Activated B cell treated with CpG ODN at 0.5 μM for 24 hours (primary cell): Measurements from ENCODE around the gene STH. TPM values are rescaled to one million over a fixed set of nuclear protein-coding genes. Genes with fewer than 3 reads are reported as not detected.
"Not testable (repeated sequence)": the region's sequence is repeated elsewhere in the genome, so short reads cannot be mapped to it uniquely, and the experiment has no call there.

ENCODE experiments used
- ATAC-seq: fragments of 200-7000 bp; cut with Tn5 transposase; one replicate; pipeline ENCODE4 v1.10.0; 2021; ENCODE audit warnings: low read depth, mild to moderate bottlenecking, moderate library complexity
- CTCF ChIA-PET: fragments of 350-600 bp; sonication (Branson Sonifier 250); formaldehyde crosslinking; loops from one replicate; lab custom pipeline; 2021; ENCODE audit warnings: antibody characterized with exemption; lab: Charles Lee
- POLR2A ChIA-PET: fragments of 350-600 bp; sonication (Branson Sonifier 250); formaldehyde crosslinking; loops from one replicate; lab custom pipeline; 2021; ENCODE audit warnings: antibody characterized with exemption; lab: Charles Lee
- DNase-seq: peaks from one replicate; pipeline ENCODE4 v3.0.0; 2022
- H3K27ac Mint-ChIP-seq: one replicate; pipeline ENCODE4 v1.8.0; 2020; ENCODE audit warnings: mixed read lengths
- H3K27me3 Mint-ChIP-seq: one replicate; pipeline ENCODE4 v1.8.0; 2021; ENCODE audit warnings: mixed read lengths
- H3K36me3 Mint-ChIP-seq: one replicate; pipeline ENCODE4 v1.8.0; 2021; ENCODE audit warnings: low read depth, mixed read lengths
- H3K4me1 Mint-ChIP-seq: one replicate; pipeline ENCODE4 v1.8.0; 2021; ENCODE audit warnings: mixed read lengths
- H3K4me3 Mint-ChIP-seq: one replicate; pipeline ENCODE4 v1.8.0; 2020; ENCODE audit warnings: mild to moderate bottlenecking, mixed read lengths
- H3K9me3 Mint-ChIP-seq: one replicate; pipeline ENCODE4 v1.8.0; 2020; ENCODE audit warnings: mixed read lengths
- CTCF ChIP-seq: fragments of 200-600 bp; IDR thresholded peaks from one replicate; pipeline ENCODE4 v1.8.0; 2022; ENCODE audit warnings: antibody characterized with exemption, mild to moderate bottlenecking
- intact Hi-C: fragments of 100-400 bp; cut with micrococcal nuclease; formaldehyde crosslinking; loops from one replicate; pipeline ENCODE4 v1.15.1; 2024
- total RNA-seq: library from RNA; stranded (reverse); gene quantifications from 2 replicates; pipeline ENCODE4 v1.2.3, GENCODE V29; 2022

STH gene
- total RNA-seq, 1 donor from 2014 or later = not detected

GRCh38 chr17:45952814-45953320 is 46.2 kb upstream of the STH start:
- no peak for TF ChIP-seq CTCF
- ATAC-seq (no peak), DNase-seq (no peak)
- POLR2A ChIA-PET = no interaction called here
- peaks cover 4% of the 10 kb centered on the region for H3K4me1 Mint-ChIP-seq
- no peaks in the 10 kb centered on the region for H3K36me3 Mint-ChIP-seq
- no peaks in the 10 kb centered on the region for H3K9me3 Mint-ChIP-seq
- H3K27ac Mint-ChIP-seq = no peak overlapping the region
- intact Hi-C loops = no loop called here
- no peak overlapping the region for H3K4me3 Mint-ChIP-seq
- H3K27me3 Mint-ChIP-seq = peaks cover 31% of the 10 kb centered on the region
- CTCF ChIA-PET = no interaction called here

GRCh38 chr17:45953561-45953960 is 45.5 kb upstream of the STH start:
- no peak overlapping the region for H3K4me3 Mint-ChIP-seq
- H3K27ac Mint-ChIP-seq = no peak overlapping the region
- ATAC-seq (no peak), DNase-seq (no peak)
- peaks cover 29% of the 10 kb centered on the region for H3K27me3 Mint-ChIP-seq
- no peaks in the 10 kb centered on the region for H3K36me3 Mint-ChIP-seq
- no peaks in the 10 kb centered on the region for H3K9me3 Mint-ChIP-seq
- intact Hi-C loops = no loop called here
- CTCF ChIA-PET = no interaction called here
- TF ChIP-seq CTCF = no peak
- POLR2A ChIA-PET = no interaction called here
- peaks cover 4% of the 10 kb centered on the region for H3K4me1 Mint-ChIP-seq

GRCh38 chr17:45954914-45955313 is 44.1 kb upstream of the STH start:
- H3K36me3 Mint-ChIP-seq = no peaks in the 10 kb centered on the region
- ATAC-seq (no peak), DNase-seq (no peak)
- H3K9me3 Mint-ChIP-seq = no peaks in the 10 kb centered on the region
- POLR2A ChIA-PET = no interaction called here
- H3K4me3 Mint-ChIP-seq = no peak overlapping the region
- CTCF ChIA-PET = no interaction called here
- no peak overlapping the region for H3K27ac Mint-ChIP-seq
- H3K27me3 Mint-ChIP-seq = peaks cover 24% of the 10 kb centered on the region
- intact Hi-C loops = no loop called here
- no peak for TF ChIP-seq CTCF
- H3K4me1 Mint-ChIP-seq = no peaks in the 10 kb centered on the region

GRCh38 chr17:45955326-45955725 is 43.7 kb upstream of the STH start:
- intact Hi-C loops = no loop called here
- ChIA-PET CTCF (no interaction called here), POLR2A (no interaction called here)
- Mint-ChIP-seq H3K36me3 (no peaks in the 10 kb centered on the region), H3K9me3 (no peaks in the 10 kb centered on the region), H3K27me3 (peaks cover 20% of the 10 kb centered on the region), H3K4me3 (no peak overlapping the region), H3K4me1 (no peaks in the 10 kb centered on the region), H3K27ac (no peak overlapping the region)
- ATAC-seq = no peak
- no peak for DNase-seq
- no peak for TF ChIP-seq CTCF

GRCh38 chr17:45956090-45956489 is 43.0 kb upstream of the STH start:
- no peaks in the 10 kb centered on the region for H3K9me3 Mint-ChIP-seq
- no peak overlapping the region for H3K4me3 Mint-ChIP-seq
- no peaks in the 10 kb centered on the region for H3K36me3 Mint-ChIP-seq
- peaks cover 14% of the 10 kb centered on the region for H3K27me3 Mint-ChIP-seq
- no peak for TF ChIP-seq CTCF
- DNase-seq (no peak), ATAC-seq (no peak)
- H3K4me1 Mint-ChIP-seq = no peaks in the 10 kb centered on the region
- intact Hi-C loops = no loop called here
- ChIA-PET CTCF (no interaction called here), POLR2A (interaction anchor here (0.7 kb wide), 1 partner anchor 176 kb away, joined by 3 read pairs; no protein-coding TSS in a partner anchor)
- no peak overlapping the region for H3K27ac Mint-ChIP-seq

GRCh38 chr17:45956746-45957145 is 42.3 kb upstream of the STH start:
- H3K9me3 Mint-ChIP-seq, H3K4me3 Mint-ChIP-seq, CTCF ChIA-PET, H3K27me3 Mint-ChIP-seq, H3K4me1 Mint-ChIP-seq, DNase-seq, intact Hi-C loops, H3K27ac Mint-ChIP-seq, POLR2A ChIA-PET, ATAC-seq, H3K36me3 Mint-ChIP-seq: not testable (repeated sequence)
